NCI-H2107 treated with DMSO at 0.1 percent for 48 hours (cell line): ENCODE results near the gene AP3S2.

Experiments
- DNase-seq: peaks from one replicate; lab custom pipeline; 2025; ENCODE audit not compliant: unreplicated experiment; lab: John Stamatoyannopoulos, UW

AP3S2 gene

GRCh38 chr15:89818287-89818686 is 75.5 kb downstream of the AP3S2 start:
- no peak for DNase-seq

- DNase-seq: no peak
Measured at GRCh38 chr15:89817701-89818280, 76.0 kb downstream of the AP3S2 start.

- no peak for DNase-seq
Measured at GRCh38 chr15:89815769-89816168, 78.0 kb downstream of the AP3S2 start.

DNA sequence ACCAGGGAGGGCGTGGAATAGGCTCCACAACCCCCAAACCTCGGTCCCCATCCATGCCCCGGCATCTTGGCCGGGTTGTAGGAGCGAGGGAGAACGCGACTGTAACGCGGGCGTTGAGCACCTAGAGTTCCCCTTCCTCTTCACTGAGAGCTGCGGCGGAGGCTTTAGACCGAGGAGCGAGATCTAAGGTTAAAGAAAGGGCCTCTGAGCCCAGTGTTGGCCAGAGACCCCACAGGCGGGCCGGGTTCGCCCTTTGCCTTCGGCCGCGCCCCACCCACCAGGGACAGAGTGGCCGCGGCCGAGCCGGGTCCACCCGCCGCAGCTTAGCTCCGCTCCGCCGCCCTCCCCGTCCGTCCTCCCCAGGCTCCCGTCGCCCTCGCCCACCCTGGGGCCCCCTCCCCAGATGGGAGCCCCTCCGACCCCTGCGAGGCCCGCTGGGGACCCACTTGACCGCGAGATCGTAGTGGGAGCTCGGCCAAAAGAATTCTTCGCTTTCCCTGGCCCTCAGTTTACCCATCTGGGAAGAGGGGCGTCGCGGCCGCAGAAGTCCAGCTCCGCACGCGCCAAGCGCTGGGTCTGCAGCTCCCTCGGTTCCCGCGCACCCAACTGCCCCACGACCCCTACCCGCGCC is 79.6 kb downstream of the AP3S2 start:
- DNase-seq: no peak

DNA sequence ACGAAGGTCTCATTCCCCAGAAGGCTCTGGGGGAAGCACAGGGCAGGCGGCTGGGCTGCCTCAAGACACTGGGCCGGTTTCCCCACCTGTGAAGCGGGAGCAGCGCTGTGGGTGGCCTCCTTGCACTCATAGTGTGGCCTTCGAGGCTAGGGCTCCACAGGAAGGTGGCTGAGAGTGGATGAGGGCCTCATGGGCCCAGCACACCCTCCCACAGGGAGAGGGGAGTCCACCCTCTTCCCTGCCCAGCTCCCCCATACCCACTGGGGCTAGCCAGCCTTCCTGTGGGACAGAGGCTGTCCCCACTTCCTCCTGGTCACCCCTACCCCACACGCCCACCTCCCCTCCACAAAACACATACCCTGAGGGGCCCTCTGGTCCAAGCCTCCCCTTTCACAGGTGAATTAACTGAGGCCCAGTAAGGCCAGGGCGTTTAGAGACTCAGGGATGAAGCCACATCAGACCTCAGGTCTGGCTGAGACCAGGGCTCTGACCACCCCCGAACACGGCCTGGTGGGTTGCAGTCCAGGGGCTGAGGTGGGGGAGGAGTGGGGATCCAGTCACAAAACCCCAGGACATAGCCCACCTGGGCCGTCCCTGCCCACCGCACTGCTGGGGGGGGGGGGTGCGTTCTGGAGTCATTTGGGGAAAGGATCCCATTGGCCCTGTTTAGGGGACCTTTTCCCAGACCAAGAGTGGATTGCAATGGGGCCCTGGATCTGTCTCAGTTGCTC is 80.2 kb downstream of the AP3S2 start:
- DNase-seq: no peak

- no peak for DNase-seq
Measured at GRCh38 chr15:89812847-89813320, 80.9 kb downstream of the AP3S2 start.

GRCh38 chr15:89812011-89812846 is 81.6 kb downstream of the AP3S2 start:
- no peak for DNase-seq

DNA sequence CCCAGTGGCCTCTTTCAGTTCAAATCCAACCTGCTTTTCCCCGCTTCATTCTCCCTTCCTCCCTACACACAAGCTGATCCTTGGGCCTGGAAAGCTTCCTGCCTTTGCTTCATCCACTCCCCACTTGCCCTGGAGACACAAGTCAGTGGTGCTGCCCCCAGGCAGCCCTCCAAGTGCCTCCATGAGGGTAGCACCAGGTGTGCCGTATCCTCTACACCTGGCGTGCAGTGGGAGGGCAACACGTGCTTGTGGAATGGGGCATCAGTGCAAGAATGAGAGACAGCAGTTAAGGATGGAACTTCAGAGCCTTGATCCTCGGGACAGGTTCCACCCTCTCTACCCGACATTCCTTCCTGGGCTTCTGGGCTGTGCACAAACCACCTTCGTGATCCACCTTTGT is 83.0 kb downstream of the AP3S2 start:
- no peak for DNase-seq

DNA sequence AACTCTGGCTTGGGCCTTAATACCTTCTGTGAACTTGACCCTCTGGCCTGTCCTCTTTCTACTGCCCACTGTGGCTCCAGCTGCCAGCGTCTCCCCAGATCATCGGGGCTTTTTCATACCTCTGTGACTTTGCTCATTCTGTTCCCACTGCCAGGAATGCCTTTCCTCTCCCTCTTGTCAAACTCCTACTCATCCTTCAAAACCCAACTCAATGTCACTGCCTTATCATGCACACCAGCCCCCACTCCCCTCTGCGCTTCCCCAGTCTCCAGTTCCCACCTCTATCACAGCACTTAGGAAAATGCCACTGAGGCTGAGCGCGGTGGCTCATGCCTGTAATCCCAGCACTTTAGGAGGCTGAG is 84.0 kb downstream of the AP3S2 start:
- DNase-seq: no peak

GRCh38 chr15:89809093-89809786 is 84.6 kb downstream of the AP3S2 start:
- DNase-seq: no peak

- no peak for DNase-seq
Measured at GRCh38 chr15:89808160-89808870, 85.5 kb downstream of the AP3S2 start.

GRCh38 chr15:89807689-89808088 is 86.1 kb downstream of the AP3S2 start:
- DNase-seq: no peak

- no peak for DNase-seq
Measured at GRCh38 chr15:89806559-89807550, 86.9 kb downstream of the AP3S2 start.

GRCh38 chr15:89806210-89806558 is 87.6 kb downstream of the AP3S2 start:
- peak; percentile 30 for DNase-seq

- no peak for DNase-seq
Measured at GRCh38 chr15:89805241-89806209, 88.3 kb downstream of the AP3S2 start.

GRCh38 chr15:89803941-89804800 is 89.6 kb downstream of the AP3S2 start:
- no peak for DNase-seq
